Measurements from ENCODE around the gene ARSJ. TPM values are rescaled to one million over a fixed set of nuclear protein-coding genes. Genes with fewer than 3 reads are reported as not detected.
"Not testable (repeated sequence)": the region's sequence is repeated elsewhere in the genome, so short reads cannot be mapped to it uniquely, and the experiment has no call there.

The ARSJ gene
- total RNA-seq, 1 donor from 2014 or later, result 0.17 TPM

DNA sequence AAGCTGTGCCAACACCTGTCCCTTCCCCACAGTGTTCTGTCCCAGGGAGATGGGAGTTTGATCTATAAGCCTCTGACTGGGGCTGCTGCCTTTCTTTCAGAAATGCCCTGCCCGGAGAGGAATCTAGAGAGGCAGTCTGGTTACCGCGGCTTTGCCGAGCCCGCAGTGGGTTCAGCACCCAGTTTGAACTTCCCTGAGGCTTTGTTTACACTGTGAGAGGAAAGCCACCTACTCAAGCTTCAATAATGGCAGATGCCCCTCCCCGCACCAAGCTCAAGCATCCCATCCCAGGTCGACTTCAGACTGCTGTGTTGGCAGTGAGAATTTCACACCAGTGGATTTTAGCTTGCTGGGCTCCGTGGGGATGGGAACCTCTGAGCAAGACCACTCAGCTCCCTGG lies 33.3 kb upstream of the ARSJ start:
- no peak overlapping the region for H3K27ac Mint-ChIP-seq (ENCODE audit: unreplicated experiment)
- TF ChIP-seq CTCF (IDR thresholded peaks at IDR 0.05; ENCODE audit: partially characterized antibody, unreplicated experiment), result no peak
- H3K9me3 Mint-ChIP-seq (ENCODE audit: unreplicated experiment), result peaks cover 5% of the 10 kb centered on the region
- no peaks in the 10 kb centered on the region for H3K4me1 Mint-ChIP-seq (ENCODE audit: low read depth, unreplicated experiment)
- no peak for DNase-seq
- H3K36me3 Mint-ChIP-seq (ENCODE audit: unreplicated experiment), result peaks cover 7% of the 10 kb centered on the region
- no peaks in the 10 kb centered on the region for H3K27me3 Mint-ChIP-seq (ENCODE audit: unreplicated experiment)
- H3K4me3 Mint-ChIP-seq (ENCODE audit: unreplicated experiment), result no peak overlapping the region

DNA sequence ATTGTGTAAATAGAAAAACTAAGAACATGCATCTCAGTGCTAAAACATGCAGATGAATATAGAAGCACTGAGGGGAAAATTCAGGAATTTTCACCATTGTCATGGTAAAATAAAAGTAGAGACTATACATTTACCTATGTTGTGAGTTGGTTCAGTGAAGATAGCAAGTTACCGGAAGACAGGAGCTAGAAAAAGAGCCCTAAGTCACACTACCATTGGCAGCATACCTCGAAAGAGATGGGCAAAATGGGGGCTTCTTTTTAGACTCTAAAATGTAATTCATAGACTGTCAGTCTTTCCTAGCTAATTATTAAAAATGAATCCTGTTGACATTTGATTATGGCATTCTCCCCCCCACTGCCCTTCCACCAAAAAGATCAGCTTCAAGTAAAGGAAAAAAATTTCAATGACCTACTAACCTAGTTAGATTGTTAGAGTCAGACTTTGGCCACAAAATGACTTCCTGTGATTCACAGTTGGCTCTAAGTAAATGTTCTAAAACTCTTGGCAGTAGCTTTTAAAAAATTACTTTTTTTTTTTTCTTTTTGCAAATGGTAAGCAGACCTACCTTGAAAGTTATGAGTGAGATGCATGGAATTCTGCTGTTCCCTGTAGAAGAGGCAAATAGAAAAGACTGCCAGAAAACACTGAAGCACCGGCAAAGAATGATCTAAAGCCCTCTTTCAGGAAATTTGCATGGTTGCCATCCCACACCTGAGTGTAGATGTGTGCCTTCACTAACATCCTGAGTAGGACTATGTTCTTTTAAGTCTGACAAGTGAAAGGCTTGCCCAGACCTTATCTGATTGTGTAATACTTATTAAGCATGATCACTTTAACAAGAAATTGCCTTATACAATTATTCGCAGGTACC lies 26.4 kb upstream of the ARSJ start:
- DNase-seq, result no peak
- no peak for TF ChIP-seq CTCF (IDR thresholded peaks at IDR 0.05; ENCODE audit: partially characterized antibody, unreplicated experiment)
- Mint-ChIP-seq H3K36me3 (ENCODE audit: unreplicated experiment) (no peaks in the 10 kb centered on the region), H3K27me3 (ENCODE audit: unreplicated experiment) (no peaks in the 10 kb centered on the region), H3K4me1 (ENCODE audit: low read depth, unreplicated experiment) (no peaks in the 10 kb centered on the region), H3K9me3 (ENCODE audit: unreplicated experiment) (no peaks in the 10 kb centered on the region), H3K4me3 (ENCODE audit: unreplicated experiment) (no peak overlapping the region), H3K27ac (ENCODE audit: unreplicated experiment) (no peak overlapping the region)

- DNase-seq; H3K4me3 Mint-ChIP-seq (ENCODE audit: unreplicated experiment); H3K9me3 Mint-ChIP-seq (ENCODE audit: unreplicated experiment); H3K36me3 Mint-ChIP-seq (ENCODE audit: unreplicated experiment); H3K27me3 Mint-ChIP-seq (ENCODE audit: unreplicated experiment); H3K4me1 Mint-ChIP-seq (ENCODE audit: low read depth, unreplicated experiment); H3K27ac Mint-ChIP-seq (ENCODE audit: unreplicated experiment): not testable (repeated sequence)
Observed at GRCh38 chr4:114004483-114005226, 25.2 kb upstream of the ARSJ start.

GRCh38 chr4:113998531-113998930 lies 19.1 kb upstream of the ARSJ start:
- no peaks in the 10 kb centered on the region for H3K4me1 Mint-ChIP-seq (ENCODE audit: low read depth, unreplicated experiment)
- H3K9me3 Mint-ChIP-seq (ENCODE audit: unreplicated experiment), result peaks cover under 1% of the 10 kb centered on the region
- DNase-seq, result no peak
- TF ChIP-seq CTCF (IDR thresholded peaks at IDR 0.05; ENCODE audit: partially characterized antibody, unreplicated experiment), result no peak
- H3K27me3 Mint-ChIP-seq (ENCODE audit: unreplicated experiment), result no peaks in the 10 kb centered on the region
- no peak overlapping the region for H3K4me3 Mint-ChIP-seq (ENCODE audit: unreplicated experiment)
- H3K27ac Mint-ChIP-seq (ENCODE audit: unreplicated experiment), result no peak overlapping the region
- no peaks in the 10 kb centered on the region for H3K36me3 Mint-ChIP-seq (ENCODE audit: unreplicated experiment)

- no peaks in the 10 kb centered on the region for H3K4me1 Mint-ChIP-seq (ENCODE audit: low read depth, unreplicated experiment)
- H3K9me3 Mint-ChIP-seq (ENCODE audit: unreplicated experiment), result peaks cover 3% of the 10 kb centered on the region
- no peak overlapping the region for H3K4me3 Mint-ChIP-seq (ENCODE audit: unreplicated experiment)
- DNase-seq, result no peak
- no peaks in the 10 kb centered on the region for H3K27me3 Mint-ChIP-seq (ENCODE audit: unreplicated experiment)
- no peak for TF ChIP-seq CTCF (IDR thresholded peaks at IDR 0.05; ENCODE audit: partially characterized antibody, unreplicated experiment)
- no peaks in the 10 kb centered on the region for H3K36me3 Mint-ChIP-seq (ENCODE audit: unreplicated experiment)
- H3K27ac Mint-ChIP-seq (ENCODE audit: unreplicated experiment), result no peak overlapping the region
Observed at GRCh38 chr4:113998079-113998478, 18.6 kb upstream of the ARSJ start.

Measured in glutamatergic neuron (in vitro differentiated cells).